GM18498 (cell line): ENCODE measurements around the gene EXO1.

ENCODE experiments used
- ATAC-seq: cut with Tn5 transposase; IDR thresholded peaks from one replicate; pipeline ENCODE4 v1.9.1; 2021; ENCODE audit warnings: mild to moderate bottlenecking, moderate library complexity; ENCODE audit not compliant: unreplicated experiment

The EXO1 gene

GRCh38 chr1:241883159-241883558, 35.2 kb downstream of the EXO1 start:
- no peak for ATAC-seq

- no peak for ATAC-seq
Observed at GRCh38 chr1:241888232-241888631, 40.2 kb downstream of the EXO1 start.

- ATAC-seq = no peak
Observed at GRCh38 chr1:241891296-241891695, 43.3 kb downstream of the EXO1 start.

- no peak for ATAC-seq
Observed at GRCh38 chr1:241894016-241894415, 46.0 kb downstream of the EXO1 start.

- no peak for ATAC-seq
Observed at GRCh38 chr1:241895013-241895412, 47.0 kb downstream of the EXO1 start.

- ATAC-seq = no peak
Observed at GRCh38 chr1:241896670-241896962, 48.6 kb downstream of the EXO1 start.

GRCh38 chr1:241899210-241899609, 51.2 kb downstream of the EXO1 start:
- ATAC-seq = no peak

GRCh38 chr1:241900381-241900780, 52.4 kb downstream of the EXO1 start:
- no peak for ATAC-seq

GRCh38 chr1:241902391-241903065, 54.5 kb downstream of the EXO1 start:
- ATAC-seq = no peak

GRCh38 chr1:241916196-241916595, 68.2 kb downstream of the EXO1 start:
- ATAC-seq = no peak

GRCh38 chr1:241917487-241917886, 69.5 kb downstream of the EXO1 start:
- ATAC-seq = no peak

GRCh38 chr1:241918879-241919278, 70.9 kb downstream of the EXO1 start:
- no peak for ATAC-seq

- ATAC-seq = no peak
Observed at GRCh38 chr1:241924080-241924808, 76.2 kb downstream of the EXO1 start.

GRCh38 chr1:241926141-241926540, 78.1 kb downstream of the EXO1 start:
- ATAC-seq = no peak

- no peak for ATAC-seq
Observed at GRCh38 chr1:241927321-241927720, 79.3 kb downstream of the EXO1 start.

- ATAC-seq = no peak
Observed at GRCh38 chr1:241932845-241933244, 84.8 kb downstream of the EXO1 start.

GRCh38 chr1:241934201-241934848, 86.3 kb downstream of the EXO1 start:
- no peak for ATAC-seq

- no peak for ATAC-seq
Observed at GRCh38 chr1:241934866-241935265, 86.9 kb downstream of the EXO1 start.
